HepG2 (cell line): ENCODE data around the gene HACL1. TPM values are rescaled to one million over a fixed set of nuclear protein-coding genes. Genes with fewer than 3 reads are reported as not detected.

ENCODE experiments used
- ATAC-seq: fragments of 200-7000 bp; cut with Tn5 transposase; 3 replicates; pipeline ENCODE4 v1.9.1; 2020; ENCODE audit warnings: mild to moderate bottlenecking, moderate library complexity
- BruUV-seq: library from RNA; stranded (reverse); fragments of 400-500 nt; replicated peaks from 2 replicates; lab custom pipeline; 2021; lab: Mats Ljungman, UMichigan
- CTCF ChIA-PET: fragments of 300-600 bp; formaldehyde crosslinking; extraction: SDS; loops from one replicate; lab custom pipeline; 2021; ENCODE audit warnings: low total read pairs, inconsistent platforms, low intra/inter-chr PET ratio; lab: Yijun Ruan, JAX
- POLR2A ChIA-PET: fragments of 350-600 bp; sonication (Branson Sonifier 250); formaldehyde crosslinking; loops from one replicate; lab custom pipeline; 2020; ENCODE audit warnings: antibody characterized with exemption, inconsistent platforms; lab: Yijun Ruan, JAX
- DNase-seq: peaks from one replicate; pipeline ENCODE4 v3.0.0-alpha.2; 2015; ENCODE audit warnings: low spot score
- FAIRE-seq: peaks from 3 replicates; lab custom pipeline; 2011; peaks lifted over from hg19 to GRCh38; lab: Jason Lieb, UNC
- H2AFZ ChIP-seq: one replicate; pipeline ENCODE4 v1.6.1; 2011; ENCODE audit warnings: low read length, inconsistent platforms
- H3K27ac ChIP-seq: fragments of 300-600 bp; 3 replicates; pipeline ENCODE4 v1.8.0; 2011; ENCODE audit warnings: mixed run types, mild to moderate bottlenecking, mixed read lengths, low read length, inconsistent platforms; ENCODE audit not compliant: insufficient read depth; ENCODE audit errors: extremely low read length
- H3K27me3 ChIP-seq, 2 experiments: fragments of 200-600 bp in 1 of 2; 2 replicates in 1 of 2; 3 replicates in 1 of 2; pipeline versions ENCODE4 v1.6.0 to v1.8.0; 2011; ENCODE audit warnings: low read length in 2 of 2, mild to moderate bottlenecking in 2 of 2, moderate library complexity in 2 of 2, inconsistent platforms in 1 of 2; ENCODE audit not compliant: insufficient read depth in 2 of 2, control insufficient read depth in 1 of 2
- H3K36me3 ChIP-seq, 2 experiments: fragments of 200-600 bp in 1 of 2; replicated peaks in 1 of 2; 2 replicates in 1 of 2; 3 replicates in 1 of 2; pipeline versions ENCODE4 v1.5.1 to v1.8.0; 2011; ENCODE audit warnings: low read length in 2 of 2, inconsistent platforms in 1 of 2; ENCODE audit not compliant: insufficient read depth in 2 of 2, control insufficient read depth in 1 of 2
- H3K4me1 ChIP-seq: 2 replicates; pipeline ENCODE4 v1.5.1; 2012; ENCODE audit warnings: low read length, inconsistent platforms; ENCODE audit not compliant: insufficient read depth
- H3K4me2 ChIP-seq: 2 replicates; pipeline ENCODE4 v1.6.0; 2011; ENCODE audit warnings: low read depth, low read length, inconsistent platforms
- H3K4me3 ChIP-seq, 3 experiments: fragments of 200-600 bp in 1 of 3; sonication (generic), shearing (Covaris generic) in 1 of 3; replicated peaks in 1 of 3; 2 replicates each; pipeline ENCODE4 v1.5.1; 2011 to 2016; ENCODE audit warnings: low read length in 3 of 3, inconsistent platforms in 2 of 3, low read depth in 2 of 3, mild to moderate bottlenecking in 2 of 3, control low read depth in 1 of 3, mixed read lengths in 1 of 3; ENCODE audit not compliant: insufficient read depth in 1 of 3
- H3K79me2 ChIP-seq: one replicate; pipeline ENCODE4 v1.6.1; 2011; ENCODE audit warnings: low read length, inconsistent platforms; ENCODE audit not compliant: insufficient read depth
- H3K9ac ChIP-seq: 2 replicates; pipeline ENCODE4 v1.6.0; 2011; ENCODE audit warnings: mild to moderate bottlenecking, low read depth, low read length, inconsistent platforms; ENCODE audit not compliant: insufficient read depth
- H3K9me3 ChIP-seq: 2 replicates; pipeline ENCODE4 v1.5.1; 2012; ENCODE audit warnings: mild to moderate bottlenecking, low read length
- H4K20me1 ChIP-seq: 2 replicates; pipeline ENCODE4 v1.6.0; 2011; ENCODE audit warnings: inconsistent platforms, mild to moderate bottlenecking, low read length, moderate library complexity; ENCODE audit not compliant: insufficient read depth
- GATAD1 ChIP-seq: IDR thresholded peaks from 2 replicates; pipeline ENCODE4 v1.6.1; 2016; ENCODE audit warnings: missing genetic modification reagents, missing compliant biosample characterization
- ISX ChIP-seq: sonication (generic); formaldehyde crosslinking; conservative IDR thresholded peaks from 2 replicates; pipeline ENCODE4 v1.5.0; 2020; ENCODE audit warnings: missing genetic modification reagents
- NPAS2 ChIP-seq: sonication (generic); formaldehyde crosslinking; IDR thresholded peaks from 2 replicates; pipeline ENCODE4 v1.8.0; 2022; ENCODE audit warnings: mild to moderate bottlenecking, missing genetic modification reagents, borderline replicate concordance
- RBM22 ChIP-seq: fragments of 200-400 bp; formaldehyde crosslinking; optimal IDR thresholded peaks from 2 replicates; pipeline ENCODE3; 2017; ENCODE audit warnings: mild to moderate bottlenecking, low read length, moderate library complexity
- ZNF10 ChIP-seq: sonication (generic); formaldehyde crosslinking; IDR thresholded peaks from 2 replicates; pipeline ENCODE4 v1.4.0; 2020; ENCODE audit warnings: mild to moderate bottlenecking, low read depth, missing genetic modification reagents, borderline replicate concordance
- ZNF7 ChIP-seq: IDR thresholded peaks from 2 replicates; pipeline ENCODE4 v1.6.1; 2016; ENCODE audit warnings: missing biosample characterization, missing genetic modification reagents
- WGBS: methylation state at CpG from one replicate; pipeline ENCODE4 v1.1.6; 2017; ENCODE audit warnings: low lambda C conversion rate; 5-methylcytosine and 5-hydroxymethylcytosine counted together
- in situ Hi-C: cut with HindIII; loops from 2 replicates; pipeline ENCODE4 v1.10.0; 2017; ENCODE audit warnings: low pct_unique_long_range_greater_than_20kb; ENCODE audit not compliant: extremely low pct_ligation_motif_present
- intact Hi-C: fragments of 100-400 bp; cut with micrococcal nuclease; formaldehyde crosslinking; loops from one replicate; pipeline ENCODE4 v1.10.0; 2022; ENCODE audit not compliant: unreplicated experiment
- polyA plus RNA-seq, 8 experiments: library from polyadenylated mRNA; depleted of rRNA in 3 of 8; stranded (reverse) in 7 of 8; unstranded in 1 of 8; fragments of >200 nt; fragmentation: Illumina TruSeq in 4 of 8; extraction: Trizol in 4 of 8; gene quantifications; 2 replicates each; pipeline versions ENCODE4 v1.2.1 to v1.2.3, GENCODE V29; 2011 to 2016; ENCODE audit warnings: low read depth in 4 of 8, missing spikeins in 1 of 8, mixed read lengths in 1 of 8; ENCODE audit not compliant: insufficient read depth in 1 of 8
- total RNA-seq, 5 experiments: library from RNA; depleted of rRNA; stranded (reverse); fragments of >200 nt; fragmentation: Illumina TruSeq; extraction: Trizol; gene quantifications; 2 replicates each; pipeline ENCODE4 v1.2.3, GENCODE V29; 2016; ENCODE audit warnings: low read depth in 1 of 5
- TF ChIP-seq, protein P1 (sequence below): sonication (generic); formaldehyde crosslinking; IDR thresholded peaks from 2 replicates; pipeline ENCODE4 v1.5.1; 2020; ENCODE audit warnings: mild to moderate bottlenecking, missing genetic modification reagents, borderline replicate concordance
- TF ChIP-seq, protein P2 (sequence below): sonication (generic); formaldehyde crosslinking; IDR thresholded peaks from 2 replicates; pipeline ENCODE4 v1.8.1; 2023; ENCODE audit warnings: missing genetic modification reagents, inconsistent platforms, borderline replicate concordance
- TF ChIP-seq, protein P3 (sequence below): sonication (generic); formaldehyde crosslinking; IDR thresholded peaks from 2 replicates; pipeline ENCODE4 v1.4.0; 2020; ENCODE audit warnings: mild to moderate bottlenecking, missing genetic modification reagents

Gene HACL1
- total and polyA plus RNA-seq, 2 of the 13 experiments (the other 11 are each of a cell fraction or from before 2014, with no cell fraction given): 22.1 to 25.7 TPM

DNA sequence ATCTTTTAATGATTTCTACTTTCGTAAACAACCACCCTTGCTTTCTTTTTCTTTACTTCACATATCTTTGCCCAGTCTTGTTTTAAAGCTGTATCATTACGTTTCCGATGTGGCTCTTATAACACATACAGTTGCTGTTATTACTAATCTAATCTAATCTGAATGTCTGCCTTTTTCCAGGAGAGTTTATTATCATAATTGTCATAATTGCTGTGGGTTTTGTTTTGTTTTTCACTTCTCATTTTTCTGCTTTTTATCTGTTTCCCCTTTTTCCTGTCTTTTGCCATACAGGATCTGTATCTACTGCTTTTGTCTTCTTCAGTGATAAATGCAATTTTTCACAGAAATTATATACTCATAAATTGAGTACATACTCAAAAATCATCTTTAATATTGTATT lies 24.9 kb downstream of the HACL1 start:
- TF ChIP-seq RBM22 (no peak), ZNF10 (CRISPR knock-in tag) (no peak), GATAD1 (CRISPR knock-in tag) (no peak), NPAS2 (no peak), ISX (CRISPR knock-in tag) (no peak), ZNF7 (CRISPR knock-in tag) (no peak)
- TF ChIP-seq, protein P1, sequence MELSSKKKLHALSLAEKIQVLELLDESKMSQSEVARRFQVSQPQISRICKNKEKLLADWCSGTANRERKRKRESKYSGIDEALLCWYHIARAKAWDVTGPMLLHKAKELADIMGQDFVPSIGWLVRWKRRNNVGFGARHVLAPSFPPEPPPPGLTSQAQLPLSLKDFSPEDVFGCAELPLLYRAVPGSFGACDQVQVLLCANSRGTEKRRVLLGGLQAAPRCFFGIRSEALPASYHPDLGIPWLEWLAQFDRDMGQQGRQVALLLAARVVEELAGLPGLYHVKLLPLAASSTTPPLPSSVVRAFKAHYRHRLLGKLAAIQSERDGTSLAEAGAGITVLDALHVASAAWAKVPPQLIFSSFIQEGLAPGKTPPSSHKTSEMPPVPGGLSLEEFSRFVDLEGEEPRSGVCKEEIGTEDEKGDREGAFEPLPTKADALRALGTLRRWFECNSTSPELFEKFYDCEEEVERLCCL (CRISPR knock-in tag): no peak
- TF ChIP-seq, protein P2, sequence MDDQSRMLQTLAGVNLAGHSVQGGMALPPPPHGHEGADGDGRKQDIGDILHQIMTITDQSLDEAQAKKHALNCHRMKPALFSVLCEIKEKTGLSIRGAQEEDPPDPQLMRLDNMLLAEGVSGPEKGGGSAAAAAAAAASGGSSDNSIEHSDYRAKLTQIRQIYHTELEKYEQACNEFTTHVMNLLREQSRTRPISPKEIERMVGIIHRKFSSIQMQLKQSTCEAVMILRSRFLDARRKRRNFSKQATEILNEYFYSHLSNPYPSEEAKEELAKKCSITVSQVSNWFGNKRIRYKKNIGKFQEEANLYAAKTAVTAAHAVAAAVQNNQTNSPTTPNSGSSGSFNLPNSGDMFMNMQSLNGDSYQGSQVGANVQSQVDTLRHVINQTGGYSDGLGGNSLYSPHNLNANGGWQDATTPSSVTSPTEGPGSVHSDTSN (CRISPR knock-in tag): no peak
- TF ChIP-seq, protein P3, sequence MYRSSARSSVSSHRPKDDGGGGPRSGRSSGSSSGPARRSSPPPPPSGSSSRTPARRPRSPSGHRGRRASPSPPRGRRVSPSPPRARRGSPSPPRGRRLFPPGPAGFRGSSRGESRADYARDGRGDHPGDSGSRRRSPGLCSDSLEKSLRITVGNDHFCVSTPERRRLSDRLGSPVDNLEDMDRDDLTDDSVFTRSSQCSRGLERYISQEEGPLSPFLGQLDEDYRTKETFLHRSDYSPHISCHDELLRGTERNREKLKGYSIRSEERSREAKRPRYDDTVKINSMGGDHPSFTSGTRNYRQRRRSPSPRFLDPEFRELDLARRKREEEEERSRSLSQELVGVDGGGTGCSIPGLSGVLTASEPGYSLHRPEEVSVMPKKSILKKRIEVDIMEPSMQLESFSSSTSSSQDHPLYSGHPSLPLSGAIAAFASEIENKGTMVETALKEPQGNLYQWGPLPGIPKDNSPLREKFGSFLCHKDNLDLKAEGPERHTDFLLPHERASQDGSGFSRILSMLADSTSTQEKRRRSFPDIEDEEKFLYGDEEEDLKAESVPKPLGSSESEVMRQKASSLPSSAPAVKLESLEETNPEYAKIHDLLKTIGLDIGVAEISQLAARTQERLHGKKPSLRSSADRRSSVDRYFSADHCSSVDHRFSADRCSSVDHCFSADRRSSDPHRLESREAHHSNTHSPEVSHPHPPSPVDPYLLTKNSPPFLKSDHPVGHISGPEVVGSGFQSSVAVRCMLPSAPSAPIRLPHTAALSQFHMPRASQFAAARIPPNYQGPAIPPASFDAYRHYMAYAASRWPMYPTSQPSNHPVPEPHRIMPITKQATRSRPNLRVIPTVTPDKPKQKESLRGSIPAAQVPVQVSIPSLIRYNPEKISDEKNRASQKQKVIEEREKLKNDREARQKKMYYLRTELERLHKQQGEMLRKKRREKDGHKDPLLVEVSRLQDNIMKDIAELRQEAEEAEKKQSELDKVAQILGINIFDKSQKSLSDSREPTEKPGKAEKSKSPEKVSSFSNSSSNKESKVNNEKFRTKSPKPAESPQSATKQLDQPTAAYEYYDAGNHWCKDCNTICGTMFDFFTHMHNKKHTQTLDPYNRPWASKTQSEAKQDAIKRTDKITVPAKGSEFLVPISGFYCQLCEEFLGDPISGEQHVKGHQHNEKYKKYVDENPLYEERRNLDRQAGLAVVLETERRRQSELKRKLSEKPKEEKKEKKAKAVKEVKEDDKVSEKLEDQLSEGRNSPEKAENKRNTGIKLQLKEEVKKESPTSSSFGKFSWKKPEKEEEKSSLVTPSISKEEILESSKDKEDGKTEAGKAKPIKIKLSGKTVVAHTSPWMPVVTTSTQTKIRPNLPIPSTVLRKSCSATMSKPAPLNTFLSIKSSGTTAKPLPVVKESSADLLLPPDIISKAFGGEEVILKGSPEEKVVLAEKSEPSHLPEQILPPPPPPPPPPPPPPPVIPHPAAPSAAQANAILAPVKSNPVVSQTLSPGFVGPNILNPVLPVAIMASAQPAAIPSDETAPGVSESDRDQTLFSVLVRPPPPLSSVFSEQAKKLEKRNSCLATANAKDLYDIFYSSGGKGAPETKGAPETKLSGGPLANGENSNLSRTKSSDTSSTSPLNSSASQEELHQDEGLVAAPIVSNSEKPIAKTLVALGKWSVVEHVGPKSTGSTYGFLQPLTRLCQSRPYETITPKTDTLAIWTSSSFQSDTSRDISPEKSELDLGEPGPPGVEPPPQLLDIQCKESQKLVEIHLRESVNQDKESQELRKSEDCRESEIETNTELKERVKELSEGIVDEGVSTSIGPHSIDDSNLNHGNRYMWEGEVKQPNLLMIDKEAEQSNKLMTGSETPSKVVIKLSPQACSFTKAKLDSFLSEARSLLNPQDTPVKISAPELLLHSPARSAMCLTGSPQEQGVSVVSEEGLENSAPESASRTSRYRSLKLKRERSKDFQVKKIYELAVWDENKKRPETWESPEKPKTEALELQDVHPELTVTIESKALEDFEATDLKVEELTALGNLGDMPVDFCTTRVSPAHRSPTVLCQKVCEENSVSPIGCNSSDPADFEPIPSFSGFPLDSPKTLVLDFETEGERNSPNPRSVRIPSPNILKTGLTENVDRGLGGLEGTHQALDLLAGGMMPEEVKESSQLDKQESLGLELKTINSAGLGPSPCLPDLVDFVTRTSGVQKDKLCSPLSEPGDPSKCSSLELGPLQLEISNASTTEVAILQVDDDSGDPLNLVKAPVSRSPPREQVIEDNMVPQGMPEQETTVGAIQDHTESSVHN: no peak
- 97% methylated on average over 3 of the region's 3 CpGs for WGBS

More for the DNA sequence above, 24.9 kb downstream of the HACL1 start:
- ChIA-PET CTCF (no interaction called here), POLR2A (no interaction called here)
- Histone ChIP-seq H2AFZ (no peak overlapping the region), H3K36me3 (peaks cover 3 to 31% of the 10 kb centered on the region in 2 experiments), H3K79me2 (no peaks in the 10 kb centered on the region), H3K27ac (no peak overlapping the region), H3K4me1 (no peaks in the 10 kb centered on the region), H3K4me2 (no peak overlapping the region), H3K4me3 (no peak overlapping the region), H4K20me1 (no peaks in the 10 kb centered on the region), H3K9ac (no peak overlapping the region), H3K9me3 (no peaks in the 10 kb centered on the region), H3K27me3 (no peaks in the 10 kb centered on the region)
- ATAC-seq: no peak
- no peak for DNase-seq
- intact Hi-C loops (no loop called here), in situ Hi-C loops (no loop called here)
- FAIRE-seq: no peak
- BruUV-seq: no TSS peak
